IMR-90 (cell line): ENCODE results near the gene DGKZ. TPM values are rescaled to one million over a fixed set of nuclear protein-coding genes. Genes with fewer than 3 reads are reported as not detected.

Experiments
- ATAC-seq: fragments of 200-7000 bp; cut with Tn5 transposase; 2 replicates; pipeline ENCODE4 v1.9.1; 2020; ENCODE audit warnings: low read depth, mild to moderate bottlenecking, moderate library complexity
- BruUV-seq: library from RNA; stranded (reverse); fragments of 400-500 nt; replicated peaks from 2 replicates; lab custom pipeline; 2021; lab: Mats Ljungman, UMichigan
- CTCF ChIA-PET: fragments of 300-600 bp; formaldehyde crosslinking; extraction: SDS; loops from one replicate; lab custom pipeline; 2021; ENCODE audit warnings: antibody characterized with exemption; lab: Yijun Ruan, JAX
- POLR2A ChIA-PET: fragments of 300-600 bp; sonication (Branson Sonifier 250); formaldehyde crosslinking; loops from one replicate; lab custom pipeline; 2022; ENCODE audit warnings: antibody characterized with exemption; ENCODE audit not compliant: unreplicated experiment; lab: Charles Lee
- DNase-seq: peaks from one replicate; pipeline ENCODE4 v3.0.0; 2013
- H2AFZ ChIP-seq: replicated peaks from 2 replicates; pipeline ENCODE3; 2013; ENCODE audit warnings: low read length, mild to moderate bottlenecking; ENCODE audit not compliant: poor library complexity
- H2AK5ac ChIP-seq: 2 replicates; pipeline ENCODE4 v1.6.1; 2013; ENCODE audit warnings: low read depth, low read length, inconsistent platforms
- H2AK9ac ChIP-seq: replicated peaks from 2 replicates; pipeline ENCODE3; 2013; ENCODE audit warnings: mild to moderate bottlenecking, low read depth, low read length, moderate library complexity; ENCODE audit not compliant: poor library complexity
- H2BK120ac ChIP-seq: 2 replicates; pipeline ENCODE4 v1.6.1; 2013; ENCODE audit warnings: low read depth, low read length, inconsistent platforms
- H2BK15ac ChIP-seq: 3 replicates; pipeline ENCODE4 v1.6.1; 2013; ENCODE audit warnings: low read depth, low read length, inconsistent platforms
- H2BK20ac ChIP-seq: 2 replicates; pipeline ENCODE4 v1.6.1; 2013; ENCODE audit warnings: low read depth, mild to moderate bottlenecking, inconsistent platforms, low read length, moderate library complexity
- H2BK5ac ChIP-seq: 2 replicates; pipeline ENCODE4 v1.6.1; 2013; ENCODE audit warnings: mild to moderate bottlenecking, low read depth, low read length, inconsistent platforms; ENCODE audit not compliant: poor library complexity, severe bottlenecking
- H3K14ac ChIP-seq: replicated peaks from 2 replicates; pipeline ENCODE4 v1.6.1; 2013; ENCODE audit warnings: low read depth, low read length, inconsistent platforms
- H3K18ac ChIP-seq: 2 replicates; pipeline ENCODE4 v1.6.1; 2013; ENCODE audit warnings: low read depth, low read length, control low read depth
- H3K23ac ChIP-seq: 2 replicates; pipeline ENCODE4 v1.6.1; 2013; ENCODE audit warnings: low read depth, low read length, inconsistent platforms
- H3K27ac ChIP-seq: 2 replicates; pipeline ENCODE4 v1.5.1; 2013; ENCODE audit warnings: mild to moderate bottlenecking, control low read depth, low read length; ENCODE audit not compliant: insufficient read depth
- H3K27me3 ChIP-seq: 2 replicates; pipeline ENCODE4 v1.6.1; 2013; ENCODE audit warnings: low read length; ENCODE audit not compliant: control insufficient read depth, insufficient read depth
- H3K36me3 ChIP-seq: 2 replicates; pipeline ENCODE4 v1.6.1; 2013; ENCODE audit warnings: low read length, mixed read lengths; ENCODE audit not compliant: control insufficient read depth, insufficient read depth
- H3K4ac ChIP-seq: 2 replicates; pipeline ENCODE4 v1.6.1; 2013; ENCODE audit warnings: low read depth, low read length, inconsistent platforms
- H3K4me1 ChIP-seq: 2 replicates; pipeline ENCODE4 v1.6.1; 2013; ENCODE audit warnings: low read length, mixed read lengths; ENCODE audit not compliant: control insufficient read depth, insufficient read depth
- H3K4me2 ChIP-seq: 2 replicates; pipeline ENCODE4 v1.6.1; 2013; ENCODE audit warnings: low read depth, mild to moderate bottlenecking, control low read depth, low read length, moderate library complexity
- H3K4me3 ChIP-seq: 2 replicates; pipeline ENCODE4 v1.5.1; 2013; ENCODE audit warnings: low read depth, mild to moderate bottlenecking, control low read depth, low read length, moderate library complexity; ENCODE audit not compliant: insufficient read depth
- H3K56ac ChIP-seq: 2 replicates; pipeline ENCODE4 v1.6.1; 2013; ENCODE audit warnings: low read length, inconsistent platforms; ENCODE audit not compliant: insufficient read depth; ENCODE audit errors: extremely low read depth
- H3K79me1 ChIP-seq, 2 experiments: 2 replicates each; pipeline ENCODE4 v1.6.1; 2013; ENCODE audit warnings: low read length in 2 of 2, inconsistent platforms in 1 of 2, low read depth in 1 of 2
- H3K9ac ChIP-seq: 2 replicates; pipeline ENCODE4 v1.6.1; 2013; ENCODE audit warnings: low read depth, low read length, control low read depth
- H3K9me1 ChIP-seq: 2 replicates; pipeline ENCODE4 v1.6.1; 2013; ENCODE audit warnings: low read length, inconsistent platforms; ENCODE audit not compliant: insufficient read depth
- H3K9me3 ChIP-seq: 2 replicates; pipeline ENCODE4 v1.6.1; 2013; ENCODE audit warnings: low read length; ENCODE audit not compliant: control insufficient read depth, insufficient read depth
- H4K20me1 ChIP-seq: 2 replicates; pipeline ENCODE4 v1.6.1; 2013; ENCODE audit warnings: low read length, inconsistent platforms; ENCODE audit not compliant: insufficient read depth
- H4K5ac ChIP-seq: 2 replicates; pipeline ENCODE4 v1.6.1; 2013; ENCODE audit warnings: mild to moderate bottlenecking, low read depth, low read length, control low read depth
- H4K8ac ChIP-seq, 2 experiments: 2 replicates each; pipeline ENCODE4 v1.6.1; 2013; ENCODE audit warnings: low read depth in 2 of 2, low read length in 2 of 2, control low read depth in 1 of 2, inconsistent platforms in 1 of 2
- H4K91ac ChIP-seq: 2 replicates; pipeline ENCODE4 v1.6.1; 2013; ENCODE audit warnings: low read depth, low read length, inconsistent platforms; ENCODE audit not compliant: insufficient read depth
- CEBPB ChIP-seq: IDR thresholded peaks from 2 replicates; pipeline ENCODE4 v1.6.1; 2012; ENCODE audit warnings: low read depth, low read length, improper control_type of control experiment
- CHD1 ChIP-seq: IDR thresholded peaks from 2 replicates; pipeline ENCODE4 v1.6.1; 2012; ENCODE audit warnings: low read depth, low read length, improper control_type of control experiment
- CTCF ChIP-seq: conservative IDR thresholded peaks from 2 replicates; pipeline ENCODE4 v1.5.1; 2012; ENCODE audit warnings: mild to moderate bottlenecking, low read depth, low read length, improper control_type of control experiment
- MAZ ChIP-seq: IDR thresholded peaks from 2 replicates; pipeline ENCODE4 v1.6.1; 2012; ENCODE audit warnings: low read depth, mild to moderate bottlenecking, low read length, improper control_type of control experiment, moderate library complexity, borderline replicate concordance
- MXI1 ChIP-seq: IDR thresholded peaks from 2 replicates; pipeline ENCODE4 v1.6.1; 2012; ENCODE audit warnings: low read depth, mild to moderate bottlenecking, low read length, moderate library complexity, borderline replicate concordance
- POLR2A ChIP-seq: IDR thresholded peaks from 2 replicates; pipeline ENCODE4 v1.6.1; 2012; ENCODE audit warnings: mild to moderate bottlenecking, low read depth, low read length
- RAD21 ChIP-seq: IDR thresholded peaks from 2 replicates; pipeline ENCODE4 v1.6.1; 2012; ENCODE audit warnings: low read length, improper control_type of control experiment
- RCOR1 ChIP-seq: IDR thresholded peaks from 2 replicates; pipeline ENCODE4 v1.6.1; 2012; ENCODE audit warnings: mild to moderate bottlenecking, low read length, improper control_type of control experiment; ENCODE audit not compliant: insufficient replicate concordance
- WGBS, 2 experiments: methylation state at CpG; one replicate each; pipeline versions ENCODE4 v1.1.5 to v1.1.7; 2013; ENCODE audit warnings: missing lambda C conversion rate in 2 of 2; ENCODE audit not compliant: insufficient read length in 1 of 2; ENCODE audit errors: extremely low coverage in 2 of 2; 5-methylcytosine and 5-hydroxymethylcytosine counted together
- dilution Hi-C: fragments of 300-500 bp; cut with HindIII; formaldehyde crosslinking; loops from one replicate; pipeline ENCODE4 v1.14.3; 2018; ENCODE audit warnings: low sequenced_read_pairs; ENCODE audit not compliant: unreplicated experiment
- in situ Hi-C: fragments of 300-500 bp; cut with MboI; formaldehyde crosslinking; loops from 3 replicates; pipeline ENCODE4 v1.14.3; 2019; ENCODE audit warnings: low sequenced_read_pairs, inconsistent platforms, mixed read lengths
- intact Hi-C: fragments of 100-400 bp; cut with micrococcal nuclease; formaldehyde crosslinking; loops from 2 replicates; pipeline ENCODE4 v1.10.0; 2022
- polyA plus RNA-seq, 3 experiments: library from polyadenylated mRNA; depleted of rRNA; stranded (reverse); fragments of >200 nt; gene quantifications; 2 replicates each; pipeline ENCODE4 v1.2.3, GENCODE V29; 2012; ENCODE audit warnings: low replicate concordance in 1 of 3
- total RNA-seq: library from RNA; depleted of rRNA; stranded (reverse); fragments of >200 nt; gene quantifications from 2 replicates; pipeline ENCODE4 v1.2.3, GENCODE V29; 2012

Gene DGKZ
- total and polyA plus RNA-seq, 2 of the 4 experiments (the other 2 are of a cell fraction): 46.8 to 62.0 TPM

- no peak overlapping the region for H2AFZ ChIP-seq
- no peak overlapping the region for H4K8ac ChIP-seq
- ChIA-PET CTCF (no interaction called here), POLR2A (no interaction called here)
- no peak overlapping the region for H2AK5ac ChIP-seq
- no peak overlapping the region for H3K9ac ChIP-seq
- peaks cover 2% of the 10 kb centered on the region for H3K9me1 ChIP-seq
- DNase-seq (no peak), ATAC-seq (no peak)
- no peak overlapping the region for H2BK5ac ChIP-seq
- no peaks in the 10 kb centered on the region for H4K20me1 ChIP-seq
- no peak overlapping the region for H3K18ac ChIP-seq
- H3K36me3 ChIP-seq: no peaks in the 10 kb centered on the region
- no peak overlapping the region for H4K91ac ChIP-seq
- H3K56ac ChIP-seq: no peak overlapping the region
- H3K27me3 ChIP-seq: peaks cover 45% of the 10 kb centered on the region
- no peaks in the 10 kb centered on the region for H3K9me3 ChIP-seq
- intact Hi-C loops (no loop called here), in situ Hi-C loops (no loop called here), dilution Hi-C loops (no loop called here)
- no peak overlapping the region for H3K23ac ChIP-seq
- no peak overlapping the region for H3K14ac ChIP-seq
- no peak overlapping the region for H3K4ac ChIP-seq
- H3K27ac ChIP-seq: no peak overlapping the region
- TF ChIP-seq RAD21 (no peak), MXI1 (no peak), POLR2A (no peak), CEBPB (no peak), RCOR1 (no peak), CTCF (no peak), MAZ (no peak), CHD1 (no peak)
- BruUV-seq: no TSS peak
- H2BK120ac ChIP-seq: no peak overlapping the region
- H3K4me1 ChIP-seq: peaks cover 6% of the 10 kb centered on the region
- no peak overlapping the region for H2AK9ac ChIP-seq
- no CpG with 5 or more reads among the region's 6 CpGs for WGBS, 2 experiments
- H3K79me1 ChIP-seq: no peaks in the 10 kb centered on the region
- no peak overlapping the region for H2BK15ac ChIP-seq
- H4K5ac ChIP-seq: no peak overlapping the region
- H2BK20ac ChIP-seq: no peak overlapping the region
- no peak overlapping the region for H3K4me2 ChIP-seq
- no peak overlapping the region for H3K4me3 ChIP-seq
These were observed 12.0 kb upstream of the DGKZ start for GRCh38 chr11:46335271-46335670.
